Stimulated activated CD4-positive, alpha-beta T cell treated with anti-CD3 and anti-CD28 coated beads, Interleukin-12 subunit alpha, Interleukin-12 subunit beta, amount 100 ng/mL, for 24 hours (primary cell): ENCODE measurements around the gene GDF7.

Source experiments
- DNase-seq, 2 experiments: peaks; one replicate each; pipeline ENCODE4 v3.0.0-alpha.2; 2020; ENCODE audit warnings: low read depth in 2 of 2

GDF7 gene

DNA sequence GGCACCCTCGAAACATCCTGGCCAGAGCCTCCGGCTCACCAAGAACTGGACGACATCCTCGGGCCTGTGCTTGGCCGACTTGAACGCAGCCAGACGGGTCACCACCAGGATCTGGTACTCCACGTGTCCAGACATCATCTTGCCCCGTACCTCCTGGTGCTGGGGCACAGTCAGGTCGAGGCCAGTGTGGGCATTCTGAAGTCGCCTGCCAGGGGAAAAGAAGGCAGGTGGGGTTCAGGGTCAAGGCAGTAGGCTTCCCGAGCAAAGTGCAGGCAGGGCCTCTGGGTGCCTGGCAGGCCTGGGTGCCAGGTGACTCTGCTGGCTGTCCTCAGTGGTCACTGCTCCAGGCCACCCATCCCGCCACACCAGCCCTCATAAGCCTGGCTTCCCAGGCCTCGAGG is 21.6 kb upstream of the GDF7 start:
- no peak for DNase-seq

DNA sequence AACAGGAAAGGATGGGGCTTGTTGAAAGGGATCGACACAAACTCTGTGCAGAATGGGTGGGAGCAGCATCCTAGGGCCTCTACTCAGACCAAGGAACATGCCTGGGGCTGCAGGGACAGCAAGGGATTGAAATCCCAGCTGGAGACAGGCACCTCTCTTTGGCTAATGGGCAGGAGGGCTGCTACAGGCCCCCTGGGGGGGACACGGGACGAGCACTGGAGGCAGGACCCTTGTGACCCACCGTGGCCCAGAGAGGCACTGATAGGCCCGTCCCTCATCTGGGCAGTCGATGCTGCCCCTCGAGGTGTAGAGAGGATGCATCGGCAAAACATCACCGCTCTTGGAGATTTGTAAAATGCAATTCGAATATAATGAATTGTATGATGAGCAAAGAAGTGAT is 21.2 kb upstream of the GDF7 start:
- DNase-seq, result no peak

DNA sequence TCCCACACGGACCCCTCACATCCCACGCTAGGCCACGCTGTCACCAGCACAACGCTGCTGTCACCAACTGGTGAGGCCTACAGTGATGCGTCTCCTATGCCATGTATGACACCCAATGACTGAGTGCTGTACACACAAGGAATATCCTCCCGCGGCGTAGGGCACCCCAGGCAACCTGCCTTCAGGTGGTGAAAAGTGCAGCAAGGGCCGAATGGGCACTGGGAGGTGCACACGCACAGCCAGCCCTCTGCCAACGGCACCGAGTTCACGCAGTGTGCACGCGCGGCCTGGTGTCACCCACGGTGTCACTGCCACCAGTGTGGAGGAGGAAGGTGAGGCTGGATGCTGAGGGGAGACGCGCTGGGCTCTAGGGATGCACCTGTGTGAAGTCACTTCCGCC is 20.5 kb upstream of the GDF7 start:
- no peak for DNase-seq

DNA sequence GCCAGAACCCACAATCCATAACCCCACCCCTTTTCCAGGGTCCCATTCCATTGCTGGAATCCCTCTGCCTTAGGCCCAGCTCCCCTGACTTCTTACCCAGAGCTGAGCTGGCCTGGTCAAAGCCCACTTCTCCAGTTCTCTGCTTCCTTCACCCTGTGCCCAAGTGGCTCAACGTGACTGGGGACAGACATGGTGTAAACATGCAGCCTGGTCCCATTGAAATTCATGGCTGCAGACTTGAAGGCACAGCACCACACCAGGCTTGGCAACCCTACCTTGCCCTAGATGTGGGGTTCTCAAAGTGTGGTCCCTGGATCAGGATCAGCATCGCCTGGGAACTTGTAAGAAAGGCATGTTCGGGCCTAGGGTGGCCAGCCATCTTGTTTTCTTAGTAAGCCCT is 19.7 kb upstream of the GDF7 start:
- no peak for DNase-seq

DNA sequence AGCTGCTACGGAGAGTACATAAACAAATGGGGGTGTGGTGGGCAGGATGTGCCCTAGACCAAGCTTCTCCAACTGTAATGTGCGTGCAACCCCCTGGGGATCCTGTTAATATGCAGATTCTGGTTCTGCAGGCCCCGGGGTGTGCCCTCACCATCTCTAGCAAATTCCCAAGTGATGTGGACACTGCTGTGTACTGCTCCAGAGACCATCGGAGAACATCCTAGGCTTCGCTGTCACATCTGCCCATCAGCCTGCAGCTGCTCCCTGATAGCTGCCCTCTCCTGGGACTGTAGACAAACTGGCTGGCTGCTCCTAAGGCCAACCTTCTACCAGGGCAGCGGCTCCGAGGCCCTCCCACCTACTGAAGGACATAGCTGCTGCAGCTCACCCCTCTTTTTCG is 19.2 kb upstream of the GDF7 start:
- no peak for DNase-seq

DNA sequence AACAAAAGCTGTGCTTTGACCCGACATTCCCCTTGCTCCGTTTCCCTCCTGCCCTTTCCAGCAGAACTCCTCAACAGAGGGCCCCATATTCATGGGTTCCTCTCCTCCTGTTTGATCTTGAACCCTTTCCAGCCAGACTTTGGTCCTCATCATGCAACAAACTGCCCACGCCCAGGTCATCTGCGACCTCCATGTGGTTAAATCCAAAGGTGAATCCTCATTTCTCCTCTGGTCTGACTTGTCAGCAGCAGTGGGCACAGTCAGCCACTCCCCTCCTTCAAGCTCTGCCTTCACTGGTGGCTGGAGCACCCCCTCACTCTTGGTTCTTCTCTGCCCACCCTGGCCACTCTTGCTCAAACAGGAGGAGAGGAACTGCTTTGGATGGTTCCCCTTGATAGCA is 18.7 kb upstream of the GDF7 start:
- DNase-seq, result no peak

DNA sequence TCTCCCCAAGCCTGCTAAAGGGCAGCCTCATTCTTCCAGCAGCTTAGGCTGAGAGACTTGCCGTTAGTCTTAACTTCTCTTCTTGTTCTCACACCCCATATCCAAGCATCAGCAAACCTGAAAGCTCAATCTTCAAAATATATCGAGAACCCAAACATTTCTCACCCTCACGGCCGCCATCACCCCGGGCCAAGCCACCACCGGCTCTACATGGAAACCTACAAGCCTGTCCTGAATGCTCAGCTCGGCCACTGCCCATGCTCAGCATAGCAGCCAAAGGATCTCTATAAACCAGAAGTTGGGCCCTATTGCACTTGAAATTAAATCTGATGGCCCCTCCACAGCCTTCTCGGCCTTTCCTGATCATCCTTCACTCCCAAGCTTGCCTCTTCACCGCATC is 18.1 kb upstream of the GDF7 start:
- no peak for DNase-seq

DNA sequence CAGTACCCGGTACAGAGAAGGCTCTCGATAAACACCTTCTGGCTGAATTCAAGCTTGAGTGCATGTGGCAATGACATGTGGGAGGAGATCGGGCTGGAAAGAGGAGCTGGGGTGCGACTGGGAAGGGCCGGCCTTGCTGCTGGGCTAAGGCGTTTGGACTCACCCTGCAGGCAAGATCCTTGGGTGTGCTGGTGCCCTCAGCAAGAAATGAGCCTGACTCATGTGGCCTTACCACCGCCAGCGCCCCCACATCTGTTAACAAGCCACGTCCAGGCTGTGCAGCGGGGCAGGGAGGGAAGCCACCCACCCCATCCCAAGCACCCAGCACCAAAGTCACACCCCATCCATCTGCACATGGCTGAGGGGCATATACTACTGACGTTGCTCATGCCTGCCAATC is 17.4 kb upstream of the GDF7 start:
- no peak for DNase-seq

DNA sequence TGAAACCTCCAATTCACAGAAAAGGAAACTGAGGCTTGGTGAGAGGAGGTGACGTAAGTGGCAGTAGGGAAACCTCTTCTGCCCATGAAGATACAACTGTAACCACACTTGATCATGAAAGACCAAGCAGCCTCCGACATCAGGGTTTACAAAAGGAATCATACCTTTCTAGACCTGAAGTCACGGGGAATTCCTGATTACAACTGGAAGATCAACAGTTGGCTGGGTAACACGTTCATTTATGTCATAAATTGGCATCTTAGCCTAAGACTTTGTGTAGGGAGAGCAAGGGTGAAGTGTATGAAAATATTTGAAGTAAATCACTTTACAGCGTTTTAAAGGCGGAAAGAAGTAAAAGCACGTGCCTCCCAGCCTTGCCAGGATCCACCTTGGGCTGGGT is 17.0 kb upstream of the GDF7 start:
- DNase-seq, result no peak

DNA sequence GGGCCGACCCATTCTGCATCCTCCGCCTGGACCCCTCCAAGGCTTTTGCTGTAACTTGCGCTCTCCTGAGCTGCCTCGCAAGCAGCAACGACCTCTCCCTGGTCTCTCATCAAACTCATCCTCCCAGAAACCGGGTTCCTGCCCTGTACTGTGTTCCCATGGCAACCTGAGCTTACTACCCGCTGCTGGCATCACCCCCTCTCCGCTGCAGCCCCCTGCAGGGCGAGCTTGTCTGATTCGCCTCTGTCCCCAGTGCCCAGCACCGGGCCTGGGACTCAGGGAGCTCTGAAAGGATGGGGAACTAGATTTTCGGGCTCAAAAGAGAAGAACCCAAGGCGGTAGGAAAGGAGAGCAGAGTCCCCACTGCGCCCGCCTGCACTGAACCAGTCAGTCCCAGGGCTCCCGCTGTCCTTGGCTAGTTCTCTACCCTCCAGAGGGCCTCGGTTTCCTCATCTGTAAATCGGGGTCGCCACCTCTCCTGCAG is 16.5 kb upstream of the GDF7 start:
- DNase-seq, result no peak

DNA sequence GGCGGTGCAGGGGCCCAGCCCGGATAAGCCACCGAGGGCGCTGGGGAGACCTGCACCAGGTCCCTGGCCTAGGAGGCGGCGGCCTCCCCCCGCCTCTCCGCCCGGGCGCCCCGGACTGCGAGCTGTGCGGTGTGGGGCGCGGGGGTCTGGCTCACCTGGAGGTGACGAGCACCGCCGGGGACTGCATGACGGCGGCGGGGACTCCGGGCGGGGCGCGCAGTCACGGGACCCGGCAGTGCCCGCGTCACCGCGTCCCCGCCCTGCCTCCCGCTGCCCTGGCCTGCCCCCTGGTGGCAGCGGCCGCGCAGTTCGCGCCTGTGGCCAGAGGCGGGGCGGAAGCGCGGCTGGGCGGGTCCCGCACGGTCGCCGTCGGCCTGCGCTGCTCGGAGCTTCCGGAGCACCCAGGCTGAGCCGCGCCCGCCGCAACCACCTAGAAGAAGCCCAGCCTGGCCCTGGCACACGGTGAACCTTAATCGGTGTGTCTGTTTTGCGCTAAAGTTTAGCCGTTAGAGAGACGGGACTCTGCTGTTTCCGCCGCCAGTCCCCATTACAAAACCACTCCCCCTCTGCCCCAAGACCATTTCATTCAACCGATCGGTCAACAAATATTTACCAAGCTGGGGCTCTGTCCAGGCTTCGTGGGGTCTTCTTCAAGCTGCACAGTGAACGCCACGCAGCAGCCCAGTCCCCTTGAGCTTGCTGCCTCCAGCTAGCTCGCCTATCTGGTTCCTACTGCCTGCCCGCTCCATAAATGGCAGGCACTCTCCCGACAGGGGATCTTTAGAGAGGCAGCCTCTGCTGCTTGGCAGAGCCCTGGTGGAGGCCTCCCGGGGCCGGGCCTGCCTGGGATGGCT is 15.8 kb upstream of the GDF7 start, which contains the start of gene HS1BP3:
TSS of gene HS1BP3 (minus strand) at position 222 of the 854 bp plus-strand sequence. CDS start at position 187, 35 bp downstream.
- DNase-seq, result peak; percentile 73 to 74

DNA sequence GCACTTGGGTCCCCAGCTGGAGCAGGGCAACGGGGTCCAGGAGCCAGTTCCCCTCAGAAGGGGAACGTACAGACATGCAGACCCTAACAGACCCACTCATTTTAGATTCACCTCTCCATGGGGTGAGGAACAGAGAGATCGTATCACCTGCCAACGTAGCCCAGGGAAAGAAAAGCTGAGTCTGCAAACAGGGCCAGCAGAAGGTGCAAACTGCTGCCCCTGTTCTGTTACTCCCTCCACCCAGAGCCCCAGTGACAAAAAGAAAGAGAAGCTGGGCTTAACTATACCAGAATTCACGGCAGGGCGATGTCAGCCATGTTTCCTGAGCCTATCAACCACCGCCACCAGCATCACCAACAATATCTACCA is 15.2 kb upstream of the GDF7 start:
- no peak for DNase-seq

DNA sequence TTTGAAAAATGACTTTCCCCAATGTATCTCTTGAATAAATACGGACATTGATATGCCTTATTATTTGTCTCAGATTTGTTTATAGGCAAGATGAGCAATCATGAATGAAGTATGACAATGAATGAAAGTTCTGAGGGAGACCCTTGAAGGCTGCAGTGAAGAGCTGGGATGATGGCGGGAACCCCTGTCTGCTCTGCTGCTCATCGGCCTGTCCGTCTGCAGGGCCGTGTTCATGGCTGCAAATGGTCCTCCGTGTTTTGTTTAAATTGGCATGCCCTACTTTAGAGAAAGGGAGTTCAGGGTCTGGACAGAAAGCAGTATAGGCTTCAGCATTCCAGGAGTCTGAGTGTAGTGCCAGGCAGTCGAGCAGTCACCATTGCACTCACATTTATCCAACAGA is 14.8 kb upstream of the GDF7 start:
- no peak for DNase-seq

DNA sequence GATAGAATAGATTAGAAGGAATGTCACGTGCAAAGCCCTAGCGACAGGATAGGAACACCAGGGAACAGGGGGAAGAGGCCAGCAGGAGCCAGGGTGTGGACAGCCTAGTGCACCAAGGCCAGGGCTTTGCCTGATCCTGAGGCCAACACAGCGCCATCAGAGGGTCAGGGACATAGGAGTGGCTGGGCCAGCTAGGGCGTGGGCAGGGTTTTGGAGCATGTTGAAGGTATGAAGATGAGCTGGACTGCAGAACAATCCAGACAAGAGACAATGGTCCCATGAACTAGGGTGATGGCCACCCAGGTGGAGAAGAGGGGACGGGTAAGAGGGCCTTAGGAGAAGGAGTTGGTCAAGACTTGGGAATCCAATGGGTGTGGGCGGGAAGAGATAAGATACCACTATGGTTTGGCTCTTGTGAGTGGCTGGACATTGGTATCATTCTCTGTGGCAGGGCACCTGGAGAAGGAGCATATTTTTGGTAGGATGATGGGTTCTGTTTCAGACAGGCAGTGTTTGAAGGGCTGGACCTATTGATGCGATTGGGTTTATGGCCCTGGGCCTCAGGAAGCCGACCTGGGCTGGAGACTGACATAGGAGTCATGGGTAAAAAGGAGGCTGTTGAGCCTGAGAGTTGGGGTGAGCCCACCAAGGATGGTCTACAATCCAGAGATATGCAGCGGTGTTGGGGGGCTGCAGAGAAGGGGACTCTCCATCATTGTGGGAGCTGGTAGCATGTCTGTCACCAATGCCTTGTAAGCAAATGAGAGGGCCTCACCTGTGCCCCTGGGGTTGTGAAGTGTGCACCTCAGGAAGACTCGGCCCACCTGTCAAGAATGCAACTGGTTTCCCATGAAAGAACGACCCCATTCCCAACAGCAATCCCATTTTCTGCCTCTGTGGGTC is 14.0 kb upstream of the GDF7 start:
- no peak for DNase-seq

DNA sequence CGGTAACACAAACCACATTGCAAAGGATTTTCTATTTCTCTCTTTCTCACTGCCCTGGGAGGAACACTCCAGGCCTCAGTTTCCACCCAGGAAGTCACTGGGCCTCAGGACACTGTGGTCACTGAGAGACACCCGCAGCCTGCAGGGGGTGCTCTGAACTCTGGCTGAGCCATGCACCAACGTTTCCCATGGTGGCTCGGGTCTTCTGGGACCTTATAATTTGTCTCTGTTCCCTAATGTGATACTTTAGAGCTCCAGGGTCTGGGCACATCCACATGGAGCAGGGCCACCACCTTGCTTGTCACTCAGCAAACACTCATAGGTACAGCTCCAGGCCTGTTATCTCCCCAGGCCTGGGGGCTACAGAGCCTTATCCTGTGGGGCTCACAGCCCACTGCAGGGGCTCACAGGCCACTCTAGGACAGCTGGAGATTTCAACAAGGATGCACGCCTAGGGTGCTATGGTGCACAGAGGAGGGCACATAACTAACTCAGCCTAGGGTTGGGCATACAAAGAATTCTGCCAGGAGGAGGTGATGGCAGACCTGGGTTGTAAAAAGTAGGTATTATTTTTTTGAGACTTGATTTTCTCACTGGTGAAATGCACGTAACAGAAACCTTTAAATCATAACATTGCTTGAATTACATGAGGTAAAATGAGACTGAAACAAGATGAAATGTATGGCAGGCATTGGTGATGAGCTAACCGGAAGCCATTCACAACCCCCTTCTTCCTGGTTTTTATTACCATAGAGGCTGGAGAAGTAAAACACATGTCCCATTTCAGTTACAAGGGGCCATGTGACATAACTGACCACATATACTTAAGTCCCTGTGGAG is 13.0 kb upstream of the GDF7 start:
- no peak for DNase-seq

DNA sequence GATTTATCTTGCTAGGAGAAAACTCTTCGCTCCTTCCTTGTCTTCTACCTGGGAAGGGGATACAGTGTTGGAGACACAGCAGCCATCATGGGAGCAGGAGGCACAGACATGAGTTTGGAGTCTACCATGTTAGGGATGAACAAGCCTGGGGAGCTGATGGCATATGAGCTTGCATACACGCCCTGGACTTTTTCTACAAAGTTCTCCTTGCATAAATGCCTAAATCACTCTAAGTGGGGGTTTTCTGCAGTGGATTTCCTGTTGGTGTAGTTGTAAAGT is 12.5 kb upstream of the GDF7 start:
- DNase-seq, result no peak

DNA sequence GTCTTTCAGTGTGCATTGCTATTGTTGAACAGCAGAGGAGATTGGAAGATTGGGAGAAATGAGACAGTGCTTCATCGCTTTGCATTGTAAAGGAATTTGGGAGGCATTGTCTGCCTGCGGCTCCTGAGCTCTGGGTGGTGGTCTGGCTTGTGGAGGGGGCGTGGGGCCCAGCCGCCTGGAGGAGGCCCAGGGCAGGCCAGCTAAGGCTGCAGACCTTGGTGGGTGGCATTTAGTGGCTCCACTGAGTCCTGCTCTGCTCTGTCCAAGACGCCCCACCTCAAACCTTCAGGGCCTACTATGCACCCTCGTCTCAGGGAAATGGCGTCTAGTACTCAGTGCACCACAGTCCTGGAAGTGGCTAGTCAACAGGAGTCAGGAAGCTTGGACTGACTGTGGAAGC is 10.4 kb upstream of the GDF7 start:
- no peak for DNase-seq

DNA sequence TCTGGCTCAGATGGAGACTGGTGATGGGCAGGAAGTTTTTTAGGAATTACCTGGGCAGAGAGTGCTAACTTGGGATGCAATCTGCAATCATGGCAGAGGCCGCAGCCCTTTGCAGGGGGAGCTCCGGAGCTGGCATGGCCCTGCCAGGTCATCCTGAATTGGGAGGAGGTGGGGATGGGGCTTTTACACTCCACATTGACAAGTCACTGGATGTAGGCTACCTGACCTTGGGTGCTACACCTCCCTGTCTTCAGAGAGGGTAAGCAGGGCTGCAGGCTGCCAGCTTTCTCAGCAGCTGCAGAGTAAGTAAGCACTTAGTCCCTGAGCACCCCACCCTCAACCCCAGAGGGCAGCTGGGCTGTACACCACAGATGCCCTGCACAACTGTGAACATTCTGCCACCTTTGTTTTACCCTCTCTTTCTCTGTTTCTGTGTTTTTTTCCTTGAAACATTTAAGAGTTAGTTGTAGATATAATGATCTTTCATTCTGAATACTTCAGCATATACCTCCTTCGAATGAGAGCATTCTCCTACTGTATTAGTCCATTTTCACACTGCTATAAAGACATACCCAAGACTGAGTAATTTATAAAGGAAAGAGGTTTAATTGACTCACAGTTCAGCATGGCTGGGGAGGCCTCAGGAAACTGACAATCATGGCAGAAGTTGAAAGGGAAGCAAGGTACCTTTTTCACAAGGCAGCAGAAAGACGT is 9.3 kb upstream of the GDF7 start:
- DNase-seq, result no peak

DNA sequence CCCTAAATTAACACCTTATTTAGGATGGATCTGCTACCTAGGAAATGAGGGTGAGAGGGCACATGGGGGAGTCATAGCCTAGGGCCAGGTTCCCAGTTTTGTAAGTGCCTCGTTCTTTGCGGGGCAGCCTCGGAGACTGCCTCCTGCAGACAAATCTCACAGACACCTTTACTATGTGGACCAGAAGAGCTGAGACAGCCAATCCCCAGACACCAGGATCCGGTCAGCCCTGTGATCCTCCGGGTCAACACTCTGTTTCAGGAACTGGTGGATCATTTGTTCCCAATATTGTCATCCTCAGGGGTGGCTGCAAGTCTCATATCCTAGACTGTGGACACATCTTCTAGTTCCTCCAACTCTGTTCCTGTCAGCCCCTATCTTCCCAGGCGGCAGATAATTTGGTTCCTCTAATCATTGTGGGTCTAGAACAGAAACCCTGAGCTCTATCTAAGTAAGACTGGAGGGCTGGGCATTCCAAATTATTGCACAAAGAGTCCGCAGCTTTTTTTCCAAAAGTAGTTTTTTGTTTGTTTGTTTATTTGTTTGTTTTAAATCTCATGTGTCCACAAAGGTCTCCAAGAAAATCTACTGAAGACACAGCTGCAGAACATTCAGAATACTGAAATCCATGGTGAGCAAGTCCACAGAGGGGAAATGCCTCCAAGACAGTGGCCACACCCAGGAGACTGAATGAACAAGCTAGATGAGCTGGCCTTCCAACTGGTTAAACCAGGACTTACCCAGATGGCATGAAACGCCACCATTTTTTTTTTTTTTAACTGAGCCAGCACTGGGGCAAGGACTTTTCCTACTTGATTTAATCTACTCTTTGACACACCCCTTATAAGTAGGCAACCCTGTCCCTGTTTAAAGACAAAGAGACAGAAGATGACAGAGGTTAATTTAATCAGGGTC is 6.2 kb upstream of the GDF7 start:
- DNase-seq, result no peak
